T-helper 1 cell treated with Interleukin-12 subunit alpha and Interleukin-12 subunit beta and Interleukin-4 antibody, amounts not matched to agents 30 ng/mL and 1 ng/mL, for 36 hours (primary cell): Measurements from ENCODE around the gene CYP46A1. TPM values are rescaled to one million over a fixed set of nuclear protein-coding genes. Genes with fewer than 3 reads are reported as not detected.
"Not testable (repeated sequence)": the region's sequence is repeated elsewhere in the genome, so short reads cannot be mapped to it uniquely, and the experiment has no call there.

Experiments
- intact Hi-C: fragments of 100-400 bp; cut with micrococcal nuclease; formaldehyde crosslinking; loops from one replicate; pipeline ENCODE4 v1.15.1; 2024
- total RNA-seq: library from RNA; stranded (reverse); gene quantifications from 2 replicates; pipeline ENCODE4 v1.2.3, GENCODE V29; 2022

Gene CYP46A1
- total RNA-seq, 1 donor from 2014 or later = not detected

- intact Hi-C loops = no loop called here
Observed at GRCh38 chr14:99657645-99658155, 26.4 kb upstream of the CYP46A1 start.

- intact Hi-C loops = no loop called here
Observed at GRCh38 chr14:99658218-99658845, 25.8 kb upstream of the CYP46A1 start.

GRCh38 chr14:99659333-99659741, 24.8 kb upstream of the CYP46A1 start:
- intact Hi-C loops = no loop called here

- intact Hi-C loops = no loop called here
Observed at GRCh38 chr14:99660006-99660566, 24.0 kb upstream of the CYP46A1 start.

GRCh38 chr14:99660794-99661193, 23.3 kb upstream of the CYP46A1 start:
- intact Hi-C loops = no loop called here

- intact Hi-C loops = not testable (repeated sequence)
Observed at GRCh38 chr14:99661206-99661605, 22.9 kb upstream of the CYP46A1 start.

- intact Hi-C loops = no loop called here
Observed at GRCh38 chr14:99662846-99663245, 21.3 kb upstream of the CYP46A1 start.

- intact Hi-C loops = no loop called here
Observed at GRCh38 chr14:99663386-99664057, 20.6 kb upstream of the CYP46A1 start.

- intact Hi-C loops = no loop called here
Observed at GRCh38 chr14:99664058-99664936, 19.8 kb upstream of the CYP46A1 start.

GRCh38 chr14:99664937-99665273, 19.2 kb upstream of the CYP46A1 start:
- intact Hi-C loops = no loop called here

- intact Hi-C loops = no loop called here
Observed at GRCh38 chr14:99666533-99666932, 17.6 kb upstream of the CYP46A1 start.

- intact Hi-C loops = no loop called here
Observed at GRCh38 chr14:99667045-99667444, 17.1 kb upstream of the CYP46A1 start.

- intact Hi-C loops = no loop called here
Observed at GRCh38 chr14:99667821-99668220, 16.3 kb upstream of the CYP46A1 start.

GRCh38 chr14:99668307-99669295, 15.5 kb upstream of the CYP46A1 start:
- intact Hi-C loops = no loop called here

- intact Hi-C loops = no loop called here
Observed at GRCh38 chr14:99670361-99671234, 13.5 kb upstream of the CYP46A1 start.

GRCh38 chr14:99671235-99672224, 12.6 kb upstream of the CYP46A1 start:
- intact Hi-C loops = loop anchor here (1.0 kb wide), 1 partner anchor 13 kb away; the partner anchor contains the start of gene CYP46A1

- intact Hi-C loops = loop anchor here (1.0 kb wide), 1 partner anchor 12 kb away; the partner anchor contains the start of gene CYP46A1
Observed at GRCh38 chr14:99672506-99673304, 11.4 kb upstream of the CYP46A1 start.
